HL-60 (cell line): Measurements from ENCODE around the gene FCRL6.

Experiments used
- DNase-seq, 2 experiments: peaks; one replicate each; pipeline ENCODE4 v3.0.0-alpha.2; 2010 to 2020; ENCODE audit warnings: low read depth in 1 of 2, low spot score in 1 of 2
- H3K27ac ChIP-seq: fragments of 250-450 bp; sonication (Bioruptor Pico); replicated peaks from 2 replicates; pipeline ENCODE4 v1.5.1; 2020; ENCODE audit warnings: mild to moderate bottlenecking, moderate library complexity
- H3K27me3 ChIP-seq: fragments of 250-450 bp; sonication (Bioruptor Pico); 2 replicates; pipeline ENCODE4 v1.5.1; 2021; ENCODE audit warnings: mild to moderate bottlenecking, moderate library complexity; ENCODE audit not compliant: insufficient read depth, poor library complexity, severe bottlenecking
- H3K4me3 ChIP-seq: replicated peaks from 2 replicates; pipeline ENCODE4 v1.5.1; 2011; ENCODE audit warnings: mild to moderate bottlenecking, control low read depth, low read length; ENCODE audit not compliant: insufficient read depth
- GABPA ChIP-seq: IDR thresholded peaks from 2 replicates; pipeline ENCODE4 v1.6.1; 2012; ENCODE audit warnings: low read depth
- POLR2AphosphoS5 ChIP-seq: IDR thresholded peaks from 2 replicates; pipeline ENCODE4 v1.6.1; 2012; ENCODE audit warnings: low read depth
- SPI1 ChIP-seq: IDR thresholded peaks from 2 replicates; pipeline ENCODE4 v1.6.1; 2012; ENCODE audit warnings: low read depth, mild to moderate bottlenecking, borderline replicate concordance
- TF ChIP-seq, protein P1 (sequence below): IDR thresholded peaks from 2 replicates; pipeline ENCODE4 v1.6.1; 2012; ENCODE audit warnings: low read depth; ENCODE audit not compliant: insufficient replicate concordance
- TF ChIP-seq, protein P2 (sequence below): IDR thresholded peaks from one replicate; pipeline ENCODE4 v1.5.1; 2011; ENCODE audit warnings: low read length, control low read depth, inconsistent platforms; ENCODE audit not compliant: insufficient read depth

FCRL6 gene

DNA sequence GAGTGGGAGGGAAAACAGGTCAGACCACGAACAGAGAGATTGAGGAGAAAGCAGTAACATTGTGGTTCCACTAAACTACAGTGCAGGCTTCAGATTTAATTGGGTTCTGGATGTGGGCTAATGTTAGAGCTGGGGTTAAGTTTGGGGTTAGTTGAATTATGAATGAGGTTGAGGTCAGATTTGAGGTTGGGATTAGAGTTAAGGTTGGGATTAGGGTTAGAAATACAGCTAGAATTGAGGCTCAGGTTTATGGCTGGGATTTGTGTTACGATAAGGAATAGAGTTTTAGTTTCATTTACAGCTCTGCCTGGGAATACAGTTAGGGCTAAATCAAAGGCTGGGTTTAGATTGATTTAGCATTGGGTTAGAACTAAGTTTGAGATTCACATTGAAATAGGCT is 62.1 kb downstream of the FCRL6 start:
- TF ChIP-seq POLR2AphosphoS5 (no peak), SPI1 (no peak), GABPA (no peak)
- TF ChIP-seq, protein P1, sequence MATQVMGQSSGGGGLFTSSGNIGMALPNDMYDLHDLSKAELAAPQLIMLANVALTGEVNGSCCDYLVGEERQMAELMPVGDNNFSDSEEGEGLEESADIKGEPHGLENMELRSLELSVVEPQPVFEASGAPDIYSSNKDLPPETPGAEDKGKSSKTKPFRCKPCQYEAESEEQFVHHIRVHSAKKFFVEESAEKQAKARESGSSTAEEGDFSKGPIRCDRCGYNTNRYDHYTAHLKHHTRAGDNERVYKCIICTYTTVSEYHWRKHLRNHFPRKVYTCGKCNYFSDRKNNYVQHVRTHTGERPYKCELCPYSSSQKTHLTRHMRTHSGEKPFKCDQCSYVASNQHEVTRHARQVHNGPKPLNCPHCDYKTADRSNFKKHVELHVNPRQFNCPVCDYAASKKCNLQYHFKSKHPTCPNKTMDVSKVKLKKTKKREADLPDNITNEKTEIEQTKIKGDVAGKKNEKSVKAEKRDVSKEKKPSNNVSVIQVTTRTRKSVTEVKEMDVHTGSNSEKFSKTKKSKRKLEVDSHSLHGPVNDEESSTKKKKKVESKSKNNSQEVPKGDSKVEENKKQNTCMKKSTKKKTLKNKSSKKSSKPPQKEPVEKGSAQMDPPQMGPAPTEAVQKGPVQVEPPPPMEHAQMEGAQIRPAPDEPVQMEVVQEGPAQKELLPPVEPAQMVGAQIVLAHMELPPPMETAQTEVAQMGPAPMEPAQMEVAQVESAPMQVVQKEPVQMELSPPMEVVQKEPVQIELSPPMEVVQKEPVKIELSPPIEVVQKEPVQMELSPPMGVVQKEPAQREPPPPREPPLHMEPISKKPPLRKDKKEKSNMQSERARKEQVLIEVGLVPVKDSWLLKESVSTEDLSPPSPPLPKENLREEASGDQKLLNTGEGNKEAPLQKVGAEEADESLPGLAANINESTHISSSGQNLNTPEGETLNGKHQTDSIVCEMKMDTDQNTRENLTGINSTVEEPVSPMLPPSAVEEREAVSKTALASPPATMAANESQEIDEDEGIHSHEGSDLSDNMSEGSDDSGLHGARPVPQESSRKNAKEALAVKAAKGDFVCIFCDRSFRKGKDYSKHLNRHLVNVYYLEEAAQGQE: no peak
- TF ChIP-seq, protein P2, sequence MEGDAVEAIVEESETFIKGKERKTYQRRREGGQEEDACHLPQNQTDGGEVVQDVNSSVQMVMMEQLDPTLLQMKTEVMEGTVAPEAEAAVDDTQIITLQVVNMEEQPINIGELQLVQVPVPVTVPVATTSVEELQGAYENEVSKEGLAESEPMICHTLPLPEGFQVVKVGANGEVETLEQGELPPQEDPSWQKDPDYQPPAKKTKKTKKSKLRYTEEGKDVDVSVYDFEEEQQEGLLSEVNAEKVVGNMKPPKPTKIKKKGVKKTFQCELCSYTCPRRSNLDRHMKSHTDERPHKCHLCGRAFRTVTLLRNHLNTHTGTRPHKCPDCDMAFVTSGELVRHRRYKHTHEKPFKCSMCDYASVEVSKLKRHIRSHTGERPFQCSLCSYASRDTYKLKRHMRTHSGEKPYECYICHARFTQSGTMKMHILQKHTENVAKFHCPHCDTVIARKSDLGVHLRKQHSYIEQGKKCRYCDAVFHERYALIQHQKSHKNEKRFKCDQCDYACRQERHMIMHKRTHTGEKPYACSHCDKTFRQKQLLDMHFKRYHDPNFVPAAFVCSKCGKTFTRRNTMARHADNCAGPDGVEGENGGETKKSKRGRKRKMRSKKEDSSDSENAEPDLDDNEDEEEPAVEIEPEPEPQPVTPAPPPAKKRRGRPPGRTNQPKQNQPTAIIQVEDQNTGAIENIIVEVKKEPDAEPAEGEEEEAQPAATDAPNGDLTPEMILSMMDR: no peak
- Histone ChIP-seq H3K4me3 (no peak overlapping the region), H3K27me3 (no peaks in the 10 kb centered on the region), H3K27ac (no peak overlapping the region)
- no peak for DNase-seq
